ENCODE measurements around the gene PITX2.
"Not testable (repeated sequence)": the region's sequence is repeated elsewhere in the genome, so short reads cannot be mapped to it uniquely, and the experiment has no call there.

Gene PITX2

DNA sequence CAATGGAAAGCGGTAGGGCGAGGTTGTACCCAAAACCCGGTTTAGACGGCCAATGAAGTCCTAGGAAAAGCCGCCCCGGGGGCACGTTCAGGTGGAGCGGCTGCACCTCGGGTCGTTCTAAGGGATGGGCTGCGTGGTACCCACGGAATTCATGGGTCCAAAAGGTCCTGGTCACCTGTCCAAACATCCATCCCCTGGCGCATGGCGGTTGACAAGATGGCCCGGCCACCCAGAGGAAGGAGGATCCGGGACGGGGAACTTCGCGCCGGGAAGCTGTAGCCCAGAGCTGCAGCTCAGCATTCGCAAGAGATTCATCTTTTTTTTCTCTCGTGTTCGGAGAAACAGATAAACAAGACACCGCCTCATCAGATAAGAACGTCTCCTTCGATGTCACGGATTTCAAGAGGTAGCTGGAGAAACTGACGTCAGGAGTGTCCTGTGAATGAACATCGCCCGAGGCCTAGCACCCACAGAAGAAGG, 10.9 kb downstream of the PITX2 start:
- DNase-seq (ENCODE audit: low spot score): no peak

DNA sequence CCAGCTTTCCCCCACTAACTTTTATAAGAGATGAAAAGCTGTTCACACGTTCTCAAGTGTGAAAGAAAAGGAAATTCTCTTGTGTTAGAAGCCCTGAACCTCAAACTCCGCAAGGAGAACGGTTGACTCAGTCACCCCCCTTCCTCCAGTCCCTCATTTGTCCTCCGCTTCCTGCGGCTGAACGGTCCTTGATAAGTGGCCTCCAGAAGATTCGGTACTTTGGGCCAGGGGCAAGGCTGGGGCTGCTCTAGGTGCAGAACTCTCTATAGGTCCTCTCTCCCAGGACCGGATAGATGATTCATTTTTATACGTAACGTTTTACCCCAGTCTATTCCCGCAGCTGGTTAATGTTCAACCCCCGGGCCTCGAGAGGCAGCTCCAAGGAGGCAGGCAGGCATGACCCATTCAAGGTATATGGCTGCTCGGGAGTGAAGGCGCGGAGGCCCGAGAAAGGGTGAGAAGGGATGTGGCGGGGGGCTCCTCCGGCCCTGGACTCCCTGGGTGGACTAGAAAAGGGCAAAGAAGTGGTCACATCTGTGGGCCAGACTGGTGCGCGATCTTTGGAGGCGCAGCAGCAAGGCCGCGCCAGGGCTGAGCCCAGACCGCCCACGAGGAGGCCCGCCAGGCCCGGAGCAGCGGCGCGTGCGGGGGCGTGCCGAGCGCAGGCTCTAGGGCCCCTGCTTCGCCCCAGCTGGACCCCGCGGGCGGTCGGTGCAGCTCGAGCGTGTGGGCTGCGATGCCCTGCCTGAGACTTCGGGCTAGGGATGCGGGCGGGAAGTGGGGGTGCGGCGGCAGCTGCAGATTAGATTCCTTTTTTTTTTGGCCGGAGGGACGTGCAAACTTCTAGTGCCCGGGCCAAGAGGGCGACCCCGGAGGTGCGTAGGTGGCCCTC, 11.7 kb downstream of the PITX2 start:
- no peak for DNase-seq (ENCODE audit: low spot score)

DNA sequence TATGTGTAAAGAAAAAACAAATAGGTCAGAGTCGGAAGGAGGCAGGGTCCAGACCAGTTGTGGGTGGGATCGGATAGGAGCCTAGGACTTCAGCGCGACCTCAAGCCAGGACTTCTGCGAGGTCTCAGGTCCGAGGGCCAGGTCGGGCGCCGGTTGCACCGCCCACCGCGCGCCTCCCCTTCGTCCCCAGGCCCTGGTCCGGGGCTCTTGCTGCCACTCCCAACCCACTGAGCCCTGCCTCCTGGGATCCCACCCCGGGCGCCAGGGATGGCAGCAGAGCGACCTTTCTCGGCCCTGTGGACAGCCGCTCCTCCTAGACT, 12.3 kb downstream of the PITX2 start:
- no peak for DNase-seq (ENCODE audit: low spot score)

DNA sequence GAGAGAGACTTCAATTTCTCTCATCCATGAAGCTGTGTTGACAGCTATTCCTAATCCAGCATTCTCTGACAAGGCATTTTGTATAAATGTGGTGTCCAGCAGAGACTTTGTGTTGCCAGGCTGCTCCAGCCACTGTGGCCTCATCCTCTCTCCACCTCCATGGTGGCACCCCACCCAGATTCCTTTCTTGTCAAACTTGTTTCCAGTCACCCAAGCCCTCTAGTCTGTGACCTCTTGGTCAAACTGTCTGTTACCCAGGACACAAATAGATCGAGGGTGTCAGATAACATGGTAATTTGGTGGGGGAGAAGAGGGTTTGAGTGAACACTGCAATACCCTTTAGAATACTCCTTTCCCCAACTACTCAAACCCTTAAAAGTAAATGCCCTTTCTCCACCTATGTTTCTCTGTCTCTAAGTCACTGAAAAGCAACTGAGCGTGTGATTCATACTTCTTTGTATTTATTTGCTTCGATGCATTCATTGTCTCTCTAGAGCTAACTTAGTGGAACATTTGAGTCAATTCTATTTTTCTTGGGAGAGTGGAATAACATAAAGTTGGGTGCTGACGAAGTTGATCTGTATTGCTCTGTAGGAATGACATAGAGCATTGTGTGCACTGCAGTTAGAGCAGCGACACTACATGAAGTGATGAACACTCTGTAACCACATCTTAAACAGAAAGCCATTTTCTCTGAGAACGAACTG, 13.7 kb downstream of the PITX2 start:
- DNase-seq (ENCODE audit: low spot score): no peak

DNA sequence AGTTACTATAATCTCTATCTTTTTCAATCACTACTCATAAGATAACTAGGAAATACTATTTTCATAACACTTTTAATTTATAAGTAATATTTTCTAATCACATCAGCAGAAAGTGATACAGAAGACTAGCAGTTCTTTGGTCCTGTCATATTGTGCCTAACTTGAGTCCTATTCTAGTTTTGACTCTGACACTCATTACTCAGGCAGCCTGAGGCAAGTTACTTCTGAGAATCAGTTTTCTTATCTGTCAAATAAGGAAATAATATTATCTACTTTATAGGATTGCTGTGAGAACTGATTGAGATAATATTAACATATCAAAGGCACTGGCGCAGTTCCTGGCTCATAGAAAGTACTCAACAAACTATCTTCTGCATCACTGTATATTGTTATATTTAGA, 17.8 kb downstream of the PITX2 start:
- no peak for DNase-seq (ENCODE audit: low spot score)

DNA sequence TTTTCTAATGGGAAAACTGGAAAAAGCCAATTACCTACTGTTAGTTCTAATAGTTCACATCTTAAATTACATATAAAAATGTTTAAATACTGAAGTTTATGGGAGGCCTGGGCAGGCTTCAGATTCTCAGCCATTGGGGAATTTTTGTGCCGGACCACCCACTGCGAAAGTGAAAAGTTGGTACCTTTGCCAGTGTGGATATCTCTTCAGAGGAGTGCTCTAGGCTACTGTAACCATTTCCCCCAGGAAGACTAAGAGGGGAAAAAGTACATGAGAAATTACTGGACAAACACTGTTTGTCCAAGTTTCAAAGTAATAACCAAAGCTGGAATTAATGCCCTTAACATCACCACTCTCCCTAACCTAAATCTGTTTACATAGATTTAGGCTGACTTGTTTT, 20.8 kb downstream of the PITX2 start:
- DNase-seq (ENCODE audit: low spot score): no peak

DNA sequence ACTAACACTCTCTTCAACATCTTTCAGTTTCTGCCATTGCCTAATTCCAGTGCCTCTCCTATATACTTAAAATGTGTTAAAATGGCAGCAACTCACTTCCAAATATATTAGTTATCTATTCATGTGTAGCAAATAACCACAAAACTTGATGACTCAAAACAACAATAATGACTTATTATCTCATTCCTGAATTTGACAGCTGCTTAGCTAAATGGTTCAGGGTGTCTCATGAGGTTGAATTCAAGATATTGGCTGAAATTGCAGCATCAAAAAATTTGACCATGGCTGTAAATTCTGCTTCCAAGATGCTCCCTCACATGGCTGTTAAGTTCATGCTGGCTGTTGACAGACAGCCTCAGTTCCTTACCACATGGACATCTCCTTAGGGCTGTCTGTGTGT, 25.3 kb downstream of the PITX2 start:
- DNase-seq (ENCODE audit: low spot score): no peak

DNA sequence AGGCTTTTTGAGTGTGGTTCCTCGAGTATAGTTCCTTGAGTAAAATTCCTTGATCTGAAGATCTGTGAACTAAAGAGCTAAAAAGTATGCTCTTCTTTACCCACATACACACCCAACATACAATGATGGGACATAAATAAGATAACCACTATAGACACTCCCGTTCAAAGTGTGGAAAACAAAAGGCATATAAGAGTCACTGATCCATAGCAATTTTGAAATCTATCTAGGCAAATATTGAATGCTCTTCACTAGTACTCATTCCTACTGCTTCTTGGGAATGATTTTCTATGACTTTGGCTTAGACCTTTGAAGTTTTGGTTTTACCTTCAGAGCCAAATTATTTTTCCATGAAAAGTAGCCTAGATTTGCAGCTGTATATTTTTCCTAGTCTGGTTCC, 26.4 kb downstream of the PITX2 start:
- no peak for DNase-seq (ENCODE audit: low spot score)

DNA sequence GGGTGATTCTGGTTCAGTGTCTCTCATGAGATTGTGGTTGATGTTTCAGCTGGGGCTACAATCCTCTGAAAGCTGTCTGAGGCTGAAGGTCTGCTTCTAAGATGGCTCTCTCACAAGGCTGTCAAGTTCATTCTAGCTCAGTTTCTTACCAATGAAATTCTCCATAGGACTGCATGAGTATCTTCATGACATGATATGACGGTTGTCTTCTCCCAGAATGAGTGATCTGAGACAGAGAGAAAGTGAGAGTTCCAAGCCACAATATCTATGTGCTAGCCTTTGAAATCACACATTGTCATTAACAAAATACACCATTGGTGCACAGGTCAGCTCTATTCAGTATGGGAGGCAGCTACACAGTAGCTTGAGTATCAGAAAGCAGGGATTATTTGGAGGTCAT, 27.3 kb downstream of the PITX2 start:
- DNase-seq (ENCODE audit: low spot score): no peak

DNA sequence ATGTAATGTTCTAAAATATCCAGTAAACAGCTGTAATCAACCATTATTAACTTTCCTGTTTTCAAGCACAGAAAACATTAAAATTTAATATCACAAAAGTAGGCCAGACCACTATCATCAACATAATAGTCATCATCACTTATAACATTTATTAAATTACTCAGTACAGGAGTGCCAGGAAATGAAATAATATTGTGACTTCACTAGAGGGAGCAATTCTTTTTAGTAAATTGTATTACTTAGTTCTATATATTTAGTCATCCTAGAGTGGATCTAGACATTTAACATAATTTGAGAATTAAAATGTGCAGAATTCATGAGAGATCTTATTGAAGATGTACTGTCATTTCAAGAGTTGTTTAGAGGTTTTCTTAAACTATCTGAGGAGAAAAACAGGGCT, 33.6 kb downstream of the PITX2 start:
- no peak for DNase-seq (ENCODE audit: low spot score)

DNA sequence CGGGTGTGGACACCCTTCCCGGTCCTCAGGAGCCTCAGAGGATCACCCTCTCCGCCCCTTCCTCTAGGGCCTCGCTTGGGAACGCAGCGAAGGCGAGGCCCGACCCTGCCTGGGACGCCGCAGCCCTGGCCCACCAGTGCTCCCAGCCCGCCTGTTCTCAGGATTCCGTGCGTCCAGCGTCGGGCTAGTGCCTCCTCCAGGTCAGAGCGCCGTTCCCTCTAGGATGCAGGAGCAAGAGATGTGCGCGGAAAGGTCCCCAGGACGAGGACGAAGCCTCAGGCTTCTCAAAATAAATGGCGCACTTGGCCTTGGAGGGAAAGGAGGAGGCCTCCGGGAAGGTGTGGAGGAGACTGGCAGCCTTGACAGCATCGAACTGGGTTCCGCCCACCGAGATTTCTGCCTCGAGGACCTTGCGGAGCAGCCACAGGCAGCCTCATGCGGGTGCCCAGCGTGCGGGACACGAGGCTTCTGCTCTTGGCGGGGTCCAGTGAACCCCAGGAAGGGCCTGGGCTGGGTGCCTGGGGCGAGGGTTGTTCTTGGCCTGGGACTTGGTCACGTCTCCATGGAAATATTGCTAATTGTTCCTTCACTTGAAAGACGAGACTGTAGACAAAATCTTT, 35.1 kb downstream of the PITX2 start:
- DNase-seq (ENCODE audit: low spot score): no peak

DNA sequence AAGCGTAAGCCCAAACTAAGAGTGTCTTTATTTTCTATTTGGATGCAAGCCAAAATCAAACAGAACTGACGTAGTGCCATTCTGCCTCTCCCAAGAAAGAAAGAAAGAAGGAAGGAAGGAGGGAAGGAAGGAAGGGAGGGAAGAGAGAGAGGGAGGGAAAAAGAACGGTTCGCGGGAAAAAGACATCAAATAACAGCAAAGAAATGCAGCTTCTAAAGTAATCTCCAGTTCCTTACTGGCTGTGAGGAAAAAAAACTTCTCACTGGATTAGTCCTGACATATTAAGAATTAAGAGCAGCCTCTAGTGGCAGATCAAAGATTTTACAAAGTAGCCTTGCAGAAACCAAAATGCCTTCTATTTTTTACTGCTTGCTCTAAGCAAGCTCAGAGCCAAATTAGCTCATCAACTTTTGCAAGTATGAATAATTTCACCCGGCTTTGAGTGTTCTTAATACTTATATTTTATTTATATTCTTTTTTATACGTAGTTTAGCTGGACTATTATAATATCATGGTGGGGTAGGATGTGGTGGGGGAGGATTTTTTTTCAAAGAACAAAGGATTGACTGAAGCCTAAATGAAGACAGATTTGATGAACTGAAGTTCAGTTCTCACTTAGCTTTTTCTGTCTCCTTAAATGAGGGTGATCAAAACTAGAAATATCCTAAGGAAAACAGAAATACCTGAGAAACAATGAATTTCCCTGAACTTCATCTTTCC, 36.6 kb downstream of the PITX2 start:
- peak; percentile 9 for DNase-seq (ENCODE audit: low spot score)

DNA sequence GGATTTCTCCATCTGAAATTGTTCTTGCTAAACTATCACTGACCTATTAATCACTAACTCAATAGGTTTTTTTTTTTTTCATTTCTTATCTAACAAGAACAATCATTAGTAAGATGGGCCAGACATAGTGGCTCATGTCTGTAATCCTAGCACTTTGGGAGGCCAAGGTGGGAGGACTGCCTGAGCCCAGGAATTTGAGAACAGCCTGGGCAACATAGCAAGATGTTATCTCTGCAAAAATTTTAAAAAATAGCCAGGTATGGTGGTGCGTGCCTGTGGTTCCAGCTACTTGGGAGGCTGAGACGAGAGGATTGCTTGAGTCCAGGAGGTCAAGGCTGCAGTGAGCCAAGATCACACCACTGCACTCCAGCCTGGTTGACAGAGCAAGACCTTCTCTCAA, 46.2 kb downstream of the PITX2 start:
- not testable (repeated sequence) for DNase-seq (ENCODE audit: low spot score)

All from Ammon's horn (tissue), 1 donor.